ENCODE measurements around the gene RAP1GDS1. TPM values are rescaled to one million over a fixed set of nuclear protein-coding genes. Genes with fewer than 3 reads are reported as not detected.
"Not testable (repeated sequence)": the region's sequence is repeated elsewhere in the genome, so short reads cannot be mapped to it uniquely, and the experiment has no call there.

The RAP1GDS1 gene
- total and polyA plus RNA-seq, 8 donors, result 8.7 to 49.9 (median 13.9) TPM

DNA sequence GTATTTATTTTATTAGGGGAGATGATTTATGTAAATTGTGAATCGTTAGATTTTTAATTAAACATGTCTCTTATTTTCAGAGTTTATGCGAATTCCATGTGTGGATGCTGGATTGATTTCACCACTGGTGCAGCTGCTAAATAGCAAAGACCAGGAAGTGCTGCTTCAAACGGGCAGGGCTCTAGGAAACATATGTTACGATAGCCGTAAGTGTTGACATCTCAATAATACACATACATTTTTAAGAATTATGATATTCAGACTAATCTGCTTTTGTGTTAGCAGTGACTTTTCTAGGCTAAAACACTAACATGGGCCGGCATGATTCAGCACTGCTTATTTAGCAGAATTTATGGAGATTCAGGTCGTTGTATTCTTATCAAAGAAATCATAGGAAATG, 91.2 kb downstream of the RAP1GDS1 start:
- TF ChIP-seq, protein P1, sequence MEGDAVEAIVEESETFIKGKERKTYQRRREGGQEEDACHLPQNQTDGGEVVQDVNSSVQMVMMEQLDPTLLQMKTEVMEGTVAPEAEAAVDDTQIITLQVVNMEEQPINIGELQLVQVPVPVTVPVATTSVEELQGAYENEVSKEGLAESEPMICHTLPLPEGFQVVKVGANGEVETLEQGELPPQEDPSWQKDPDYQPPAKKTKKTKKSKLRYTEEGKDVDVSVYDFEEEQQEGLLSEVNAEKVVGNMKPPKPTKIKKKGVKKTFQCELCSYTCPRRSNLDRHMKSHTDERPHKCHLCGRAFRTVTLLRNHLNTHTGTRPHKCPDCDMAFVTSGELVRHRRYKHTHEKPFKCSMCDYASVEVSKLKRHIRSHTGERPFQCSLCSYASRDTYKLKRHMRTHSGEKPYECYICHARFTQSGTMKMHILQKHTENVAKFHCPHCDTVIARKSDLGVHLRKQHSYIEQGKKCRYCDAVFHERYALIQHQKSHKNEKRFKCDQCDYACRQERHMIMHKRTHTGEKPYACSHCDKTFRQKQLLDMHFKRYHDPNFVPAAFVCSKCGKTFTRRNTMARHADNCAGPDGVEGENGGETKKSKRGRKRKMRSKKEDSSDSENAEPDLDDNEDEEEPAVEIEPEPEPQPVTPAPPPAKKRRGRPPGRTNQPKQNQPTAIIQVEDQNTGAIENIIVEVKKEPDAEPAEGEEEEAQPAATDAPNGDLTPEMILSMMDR (IDR thresholded peaks at IDR 0.05), result no peak
- TF ChIP-seq EP300 (IDR thresholded peaks at IDR 0.05) (no peak), POLR2AphosphoS5 (IDR thresholded peaks at IDR 0.05) (no peak), POLR2A (IDR thresholded peaks at IDR 0.05) (no peak)
- intact Hi-C loops (cut with DNase I; ENCODE audit: low total_unique reads), result no loop called here
- Histone ChIP-seq H3K36me3 (peaks cover 0 to 17% (median 14%) of the 10 kb centered on the region in 4 donors), H3K4me3 (no peak overlapping the region), H3K27me3 (no peaks in the 10 kb centered on the region), H3K9me3 (no peaks in the 10 kb centered on the region), H3K4me1 (no peaks in the 10 kb centered on the region), H3K27ac (no peak overlapping the region)
- peak in 1 of 2 donors; percentile 3 for DNase-seq
- 57 to 69% (median 66%) methylated on average over 7 of the region's 7 CpGs for WGBS, 5 donors

DNA sequence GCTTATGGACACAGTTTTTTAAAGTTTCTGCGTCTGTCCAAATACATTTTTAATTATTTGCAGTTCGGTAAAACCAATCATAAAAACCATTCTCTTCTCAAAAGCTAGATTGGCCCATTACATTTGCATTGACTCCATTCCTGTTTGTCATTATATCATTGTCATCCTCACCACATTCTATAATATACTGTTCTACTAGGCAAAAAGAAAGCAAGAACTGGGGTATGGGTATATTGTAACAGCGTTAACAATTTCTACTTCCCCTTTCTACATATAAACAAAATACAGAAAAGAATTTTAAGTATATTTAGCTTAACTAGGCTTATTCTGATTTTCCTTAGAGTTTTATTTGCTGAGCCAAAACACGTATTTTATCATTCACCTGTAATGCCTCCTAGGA, 91.8 kb downstream of the RAP1GDS1 start:
- H3K9me3 ChIP-seq, result no peaks in the 10 kb centered on the region
- no peak overlapping the region for H3K27ac ChIP-seq
- H3K27me3 ChIP-seq, result no peaks in the 10 kb centered on the region
- TF ChIP-seq EP300 (IDR thresholded peaks at IDR 0.05) (no peak), POLR2AphosphoS5 (IDR thresholded peaks at IDR 0.05) (no peak), POLR2A (IDR thresholded peaks at IDR 0.05) (no peak)
- TF ChIP-seq, protein P1 (IDR thresholded peaks at IDR 0.05), result no peak
- DNase-seq, result no peak
- intact Hi-C loops (cut with DNase I; ENCODE audit: low total_unique reads), result no loop called here
- WGBS, 5 donors, result 78 to 90% (median 87%) methylated on average over 4 of the region's 4 CpGs
- peaks cover 0 to 14% (median 12%) of the 10 kb centered on the region in 4 donors for H3K36me3 ChIP-seq
- H3K4me1 ChIP-seq, result no peaks in the 10 kb centered on the region
- no peak overlapping the region for H3K4me3 ChIP-seq

DNA sequence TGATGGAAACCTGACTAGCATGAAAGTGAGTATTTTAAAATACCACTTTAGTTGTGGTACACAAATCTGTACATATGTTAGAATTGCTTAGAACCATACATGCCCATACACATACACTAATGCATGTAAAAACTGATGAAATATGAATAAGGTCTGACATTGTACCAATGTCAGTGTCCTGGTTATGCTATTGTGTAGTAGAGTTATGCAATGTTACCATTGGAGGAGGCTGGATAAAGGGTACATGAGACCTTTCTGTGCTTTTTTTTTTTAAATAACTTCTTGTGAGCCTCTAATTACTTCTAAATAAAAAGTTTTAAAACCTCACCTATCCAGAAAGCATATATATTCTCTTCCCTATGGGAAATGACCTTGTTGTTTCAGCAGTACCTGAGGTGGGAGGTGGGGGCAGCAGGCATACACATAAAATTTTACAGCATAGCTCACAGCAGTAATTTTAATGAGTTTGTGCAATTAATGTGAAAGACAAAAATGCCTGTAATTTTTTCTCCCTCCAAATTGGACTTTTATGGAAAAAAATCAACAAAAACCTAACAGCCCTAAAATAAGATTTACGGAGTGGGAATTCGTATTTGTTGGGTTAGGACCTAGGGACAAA, 97.6 kb downstream of the RAP1GDS1 start:
- no peak for DNase-seq
- H3K9me3 ChIP-seq, result no peaks in the 10 kb centered on the region
- intact Hi-C loops (cut with DNase I; ENCODE audit: low total_unique reads), result no loop called here
- TF ChIP-seq EP300 (IDR thresholded peaks at IDR 0.05) (no peak), POLR2AphosphoS5 (IDR thresholded peaks at IDR 0.05) (no peak), POLR2A (IDR thresholded peaks at IDR 0.05) (no peak)
- no peaks in the 10 kb centered on the region for H3K4me1 ChIP-seq
- no peak overlapping the region for H3K4me3 ChIP-seq
- 94 to 99% (median 97%) methylated on average over 2 of the region's 2 CpGs for WGBS, 5 donors
- no peaks in the 10 kb centered on the region for H3K36me3 ChIP-seq
- H3K27me3 ChIP-seq, result no peaks in the 10 kb centered on the region
- H3K27ac ChIP-seq, result no peak overlapping the region

DNA sequence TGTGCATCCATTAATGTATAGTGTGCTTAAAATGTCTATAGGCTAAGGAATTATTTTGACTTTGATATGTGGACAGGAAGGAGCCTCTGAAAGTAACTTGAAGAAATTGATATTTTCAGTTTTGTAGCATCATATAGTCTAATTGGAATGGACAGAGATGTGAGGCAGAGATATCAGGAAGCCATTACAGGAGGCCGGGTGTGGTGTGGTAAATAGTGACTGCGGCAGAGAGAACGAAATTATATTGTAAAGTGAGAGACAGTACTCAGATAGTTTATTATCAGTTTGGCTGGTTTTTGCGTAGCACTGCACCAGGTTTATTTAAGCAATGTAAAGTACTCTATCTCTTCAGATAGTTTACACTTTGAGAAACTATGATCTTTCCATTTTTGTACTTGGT, 98.5 kb downstream of the RAP1GDS1 start:
- Histone ChIP-seq H3K4me1 (no peaks in the 10 kb centered on the region), H3K27ac (no peak overlapping the region), H3K9me3 (no peaks in the 10 kb centered on the region), H3K4me3 (no peak overlapping the region), H3K27me3 (no peaks in the 10 kb centered on the region), H3K36me3 (peaks cover 0 to under 1% (median 0%) of the 10 kb centered on the region in 4 donors)
- TF ChIP-seq POLR2A (IDR thresholded peaks at IDR 0.05), result no peak
- TF ChIP-seq EP300 (IDR thresholded peaks at IDR 0.05), result no peak
- TF ChIP-seq POLR2AphosphoS5 (IDR thresholded peaks at IDR 0.05), result no peak
- TF ChIP-seq, protein P1 (IDR thresholded peaks at IDR 0.05), result no peak
- WGBS, 5 donors, result 84 to 90% (median 88%) methylated on average over 4 of the region's 4 CpGs
- no peak for DNase-seq
- intact Hi-C loops (cut with DNase I; ENCODE audit: low total_unique reads), result no loop called here

DNA sequence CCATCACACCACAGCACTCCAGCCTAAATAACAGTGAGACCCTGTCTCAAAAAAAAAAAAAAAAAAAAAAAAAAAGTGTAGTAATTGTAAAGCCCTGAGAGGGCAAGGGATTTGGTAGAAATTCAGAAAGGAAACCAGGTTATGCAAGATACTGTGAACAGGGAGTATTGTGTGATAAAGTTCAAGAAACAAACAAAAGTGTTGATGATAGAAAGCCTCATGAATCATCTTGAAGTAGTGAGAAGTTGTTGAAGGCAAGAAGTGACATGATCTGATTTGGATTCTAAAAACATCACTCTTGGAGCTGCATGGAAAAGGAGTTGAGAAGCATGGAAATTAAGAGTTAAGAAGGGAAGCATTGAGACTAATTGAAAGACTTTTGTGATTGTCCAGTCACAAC, 102.2 kb downstream of the RAP1GDS1 start:
- H3K4me3 ChIP-seq, result no peak overlapping the region
- no peak overlapping the region for H3K27ac ChIP-seq
- H3K27me3 ChIP-seq, result no peaks in the 10 kb centered on the region
- H3K36me3 ChIP-seq, result peaks cover 0 to 33% (median 24%) of the 10 kb centered on the region in 4 donors
- intact Hi-C loops (cut with DNase I; ENCODE audit: low total_unique reads), result no loop called here
- peaks cover 0 to 23% (median 12%) of the 10 kb centered on the region in 4 donors for H3K9me3 ChIP-seq
- TF ChIP-seq, protein P1 (IDR thresholded peaks at IDR 0.05), result no peak
- TF ChIP-seq EP300 (IDR thresholded peaks at IDR 0.05), result no peak
- no peak for DNase-seq
- no peaks in the 10 kb centered on the region for H3K4me1 ChIP-seq

DNA sequence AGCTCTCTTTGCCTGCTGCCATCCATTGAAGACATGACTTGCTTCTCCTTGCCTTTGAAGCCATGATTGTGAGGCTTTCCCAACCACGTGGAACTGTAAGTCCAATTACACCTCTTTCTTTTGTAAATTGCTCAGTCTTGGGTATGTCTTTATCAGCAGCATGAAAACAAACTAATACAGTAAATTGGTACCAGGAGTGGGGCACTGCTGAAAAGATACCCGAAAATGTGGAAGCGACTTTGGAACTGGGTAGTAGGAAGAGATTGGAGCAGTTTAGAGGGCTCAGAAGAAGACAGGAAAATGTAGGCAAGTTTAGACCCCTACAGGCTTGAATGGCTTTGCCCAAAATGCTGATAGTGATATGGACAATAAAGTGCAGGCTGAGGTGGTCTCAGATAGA, 105.1 kb downstream of the RAP1GDS1 start:
- peaks cover 0 to 30% (median 16%) of the 10 kb centered on the region in 4 donors for H3K9me3 ChIP-seq
- H3K4me1 ChIP-seq; H3K27ac ChIP-seq; H3K27me3 ChIP-seq; intact Hi-C loops (cut with DNase I; ENCODE audit: low total_unique reads); DNase-seq; H3K4me3 ChIP-seq: not testable (repeated sequence)
- 94 to 100% (median 99%) methylated on average over 3 of the region's 3 CpGs for WGBS, 5 donors
- H3K36me3 ChIP-seq, result peaks cover 0 to 54% (median 25%) of the 10 kb centered on the region in 4 donors

DNA sequence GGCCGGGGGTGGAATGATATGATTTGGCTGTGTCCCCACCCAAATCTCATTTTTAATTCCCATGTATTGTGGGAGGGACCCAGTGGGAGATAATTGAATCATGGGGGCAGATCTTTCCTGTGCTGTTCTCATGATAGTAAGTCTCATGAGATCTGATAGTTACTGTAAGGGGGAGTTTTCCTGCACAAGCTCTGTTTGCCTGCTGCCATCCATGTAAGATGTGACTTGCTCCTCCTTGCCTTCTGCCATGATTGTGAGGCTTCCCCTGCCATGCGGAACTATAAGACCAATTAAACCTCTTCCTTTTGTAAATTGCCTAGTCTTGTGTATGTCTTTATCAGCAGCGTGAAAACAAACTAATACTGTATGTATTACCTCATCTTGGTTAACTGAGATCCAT, 106.8 kb downstream of the RAP1GDS1 start:
- 94 to 100% (median 96%) methylated on average over 3 of the region's 3 CpGs for WGBS, 5 donors
- DNase-seq; intact Hi-C loops (cut with DNase I; ENCODE audit: low total_unique reads): not testable (repeated sequence)

More for the DNA sequence above, 106.8 kb downstream of the RAP1GDS1 start:
- not testable (repeated sequence) for H3K4me1 ChIP-seq, H3K4me3 ChIP-seq, H3K27me3 ChIP-seq, H3K27ac ChIP-seq
- Histone ChIP-seq H3K36me3 (peaks cover 0 to 63% (median 27%) of the 10 kb centered on the region in 4 donors), H3K9me3 (peaks cover 0 to 30% (median 16%) of the 10 kb centered on the region in 4 donors)

Data from stomach (tissue), 9 donors.